HEK293 (cell line): Measurements from ENCODE around the gene RHBDL2.

ENCODE experiments used
- CTCF ChIA-PET: fragments of 350-600 bp; formaldehyde crosslinking; extraction: SDS; loops from one replicate; lab custom pipeline; 2021; ENCODE audit warnings: antibody characterized with exemption; lab: Yijun Ruan, JAX
- POLR2A ChIA-PET: fragments of 300-600 bp; formaldehyde crosslinking; extraction: SDS; loops from one replicate; lab custom pipeline; 2020; ENCODE audit warnings: antibody characterized with exemption, inconsistent platforms; lab: Yijun Ruan, JAX
- H3K27ac ChIP-seq: fragments of 200-500 bp; sonication (Bioruptor generic); 2 replicates; pipeline ENCODE4 v1.5.1; 2014; ENCODE audit warnings: low read depth, low read length, control low read depth, inconsistent platforms; ENCODE audit errors: extremely low read depth
- H3K36me3 ChIP-seq, 2 experiments: fragments of 200-500 bp in 1 of 2; sonication (Bioruptor generic) in 1 of 2; 1 replicate in 1 of 2; 2 replicates in 1 of 2; pipeline ENCODE4 v1.5.1; 2014 to 2017; ENCODE audit warnings: inconsistent platforms in 2 of 2, low read length in 2 of 2; ENCODE audit not compliant: control insufficient read depth in 2 of 2, insufficient read depth in 1 of 2
- H3K4me1 ChIP-seq: fragments of 200-500 bp; sonication (Bioruptor generic); 2 replicates; pipeline ENCODE4 v1.5.1; 2014; ENCODE audit warnings: mild to moderate bottlenecking, low read length, inconsistent platforms; ENCODE audit not compliant: control insufficient read depth, insufficient read depth
- H3K4me3 ChIP-seq: 2 replicates; pipeline ENCODE4 v1.5.1; 2011; ENCODE audit warnings: low read depth, mild to moderate bottlenecking, control low read depth, low read length, moderate library complexity
- H3K9me3 ChIP-seq: fragments of 200-500 bp; sonication (Bioruptor generic); 2 replicates; pipeline ENCODE4 v1.5.1; 2014; ENCODE audit warnings: low read depth, low read length, inconsistent platforms; ENCODE audit not compliant: control insufficient read depth, insufficient read depth
- EGR2 ChIP-seq: fragments of 450-650 bp; formaldehyde crosslinking; IDR thresholded peaks from 2 replicates; pipeline ENCODE4 v1.5.1; 2016; ENCODE audit warnings: low read depth, missing biosample characterization, missing genetic modification characterization
- TCF7L2 ChIP-seq: IDR thresholded peaks from 2 replicates; pipeline ENCODE4 v1.6.1; 2011; ENCODE audit warnings: low read depth, mild to moderate bottlenecking, inconsistent platforms, low read length, moderate library complexity, borderline replicate concordance
- TSHZ1 ChIP-seq: fragments of 450-650 bp; formaldehyde crosslinking; IDR thresholded peaks from 2 replicates; pipeline ENCODE4 v1.5.1; 2016; ENCODE audit warnings: missing biosample characterization, missing genetic modification characterization, borderline replicate concordance
- WT1 ChIP-seq: fragments of 450-650 bp; formaldehyde crosslinking; IDR thresholded peaks from 2 replicates; pipeline ENCODE4 v1.5.1; 2016; ENCODE audit warnings: missing biosample characterization, missing genetic modification characterization
- ZNF114 ChIP-seq: fragments of 450-650 bp; formaldehyde crosslinking; IDR thresholded peaks from 2 replicates; pipeline ENCODE4 v1.5.0; 2017; ENCODE audit warnings: missing biosample characterization, missing genetic modification characterization
- ZNF169 ChIP-seq: fragments of 450-650 bp; formaldehyde crosslinking; IDR thresholded peaks from 2 replicates; pipeline ENCODE4 v1.5.1; 2016; ENCODE audit warnings: missing biosample characterization, missing genetic modification characterization
- ZNF292 ChIP-seq: fragments of 450-650 bp; formaldehyde crosslinking; IDR thresholded peaks from 2 replicates; pipeline ENCODE4 v1.5.1; 2016; ENCODE audit warnings: low read depth, missing biosample characterization, missing genetic modification characterization, borderline replicate concordance
- ZNF423 ChIP-seq: fragments of 450-650 bp; formaldehyde crosslinking; IDR thresholded peaks from 2 replicates; pipeline ENCODE4 v1.5.1; 2016; ENCODE audit warnings: missing biosample characterization, missing genetic modification characterization
- ZNF501 ChIP-seq: fragments of 450-650 bp; formaldehyde crosslinking; IDR thresholded peaks from 2 replicates; pipeline ENCODE4 v1.5.1; 2016; ENCODE audit warnings: missing biosample characterization, missing genetic modification characterization
- ZNF518A ChIP-seq: fragments of 450-650 bp; formaldehyde crosslinking; conservative IDR thresholded peaks from 2 replicates; pipeline ENCODE4 v1.5.1; 2016; ENCODE audit warnings: low read depth, missing biosample characterization, missing genetic modification characterization
- ZNF529 ChIP-seq: fragments of 450-650 bp; formaldehyde crosslinking; IDR thresholded peaks from 2 replicates; pipeline ENCODE4 v1.5.1; 2017; ENCODE audit warnings: missing genetic modification characterization, missing biosample characterization; ENCODE audit not compliant: insufficient replicate concordance
- ZNF623 ChIP-seq: fragments of 450-650 bp; formaldehyde crosslinking; IDR thresholded peaks from 2 replicates; pipeline ENCODE4 v1.5.1; 2016; ENCODE audit warnings: missing biosample characterization, missing genetic modification characterization
- ZNF664 ChIP-seq: fragments of 450-650 bp; formaldehyde crosslinking; IDR thresholded peaks from 2 replicates; pipeline ENCODE4 v1.5.1; 2016; ENCODE audit warnings: missing biosample characterization, missing genetic modification characterization
- ZNF747 ChIP-seq: fragments of 450-650 bp; formaldehyde crosslinking; IDR thresholded peaks from 2 replicates; pipeline ENCODE4 v1.5.1; 2016; ENCODE audit warnings: missing biosample characterization, missing genetic modification characterization
- ZNF777 ChIP-seq: fragments of 450-650 bp; formaldehyde crosslinking; IDR thresholded peaks from 2 replicates; pipeline ENCODE4 v1.5.1; 2017; ENCODE audit warnings: missing biosample characterization, missing genetic modification characterization, borderline replicate concordance
- ZSCAN18 ChIP-seq: fragments of 450-650 bp; formaldehyde crosslinking; IDR thresholded peaks from 2 replicates; pipeline ENCODE4 v1.5.1; 2016; ENCODE audit warnings: missing biosample characterization, missing genetic modification characterization
- ZSCAN5A ChIP-seq: fragments of 450-650 bp; formaldehyde crosslinking; IDR thresholded peaks from 2 replicates; pipeline ENCODE4 v1.5.1; 2016; ENCODE audit warnings: missing biosample characterization, missing genetic modification characterization
- TF ChIP-seq, protein P1 (sequence below): fragments of 450-650 bp; formaldehyde crosslinking; IDR thresholded peaks from 2 replicates; pipeline ENCODE4 v1.5.1; 2016; ENCODE audit warnings: missing biosample characterization, missing genetic modification characterization
- TF ChIP-seq, protein P2 (sequence below): IDR thresholded peaks from 2 replicates; pipeline ENCODE4 v1.6.1; 2011; ENCODE audit warnings: mild to moderate bottlenecking, low read depth, low read length, borderline replicate concordance

Gene RHBDL2

DNA sequence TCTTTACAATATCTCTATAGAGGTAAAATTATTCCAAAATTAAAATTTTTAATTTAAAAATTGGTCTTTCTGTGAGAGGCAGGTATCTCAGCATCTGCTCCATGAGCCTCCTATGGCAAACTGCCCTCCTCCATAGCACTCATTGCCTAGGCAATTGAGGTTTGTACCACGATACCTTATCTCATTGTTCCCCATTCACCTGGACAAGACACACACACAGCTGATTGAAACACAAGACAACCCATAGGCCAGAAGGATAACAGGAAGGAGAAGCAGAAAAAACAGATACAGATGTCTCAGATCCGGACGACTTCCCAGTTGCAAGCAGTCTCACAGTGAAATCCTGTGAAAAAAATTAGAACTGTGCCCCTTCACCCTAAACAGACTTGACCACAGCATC, 24.3 kb downstream of the RHBDL2 start:
- no peaks in the 10 kb centered on the region for H3K36me3 ChIP-seq
- no peak for TF ChIP-seq ZNF747 (tag by site-specific recombination)
- no peak for TF ChIP-seq ZNF292 (tag by site-specific recombination)
- TF ChIP-seq WT1 (tag by site-specific recombination) = no peak
- TF ChIP-seq ZNF501 (tag by site-specific recombination) = no peak
- no peak for TF ChIP-seq ZNF169
- no peak for TF ChIP-seq ZSCAN5A (tag by site-specific recombination)
- no peak for TF ChIP-seq ZNF529 (tag by site-specific recombination)
- no peak for TF ChIP-seq ZNF423 (tag by site-specific recombination)
- no peak for TF ChIP-seq ZSCAN18 (tag by site-specific recombination)
- no peak for TF ChIP-seq ZNF664 (tag by site-specific recombination)
- no peaks in the 10 kb centered on the region for H3K4me1 ChIP-seq
- POLR2A ChIA-PET = interaction anchor here (0.7 kb wide), 1 partner anchor 48 kb away, joined by 4 read pairs; no protein-coding TSS in a partner anchor
- H3K9me3 ChIP-seq = no peaks in the 10 kb centered on the region
- CTCF ChIA-PET = no interaction called here
- no peak overlapping the region for H3K4me3 ChIP-seq
- no peak overlapping the region for H3K27ac ChIP-seq

DNA sequence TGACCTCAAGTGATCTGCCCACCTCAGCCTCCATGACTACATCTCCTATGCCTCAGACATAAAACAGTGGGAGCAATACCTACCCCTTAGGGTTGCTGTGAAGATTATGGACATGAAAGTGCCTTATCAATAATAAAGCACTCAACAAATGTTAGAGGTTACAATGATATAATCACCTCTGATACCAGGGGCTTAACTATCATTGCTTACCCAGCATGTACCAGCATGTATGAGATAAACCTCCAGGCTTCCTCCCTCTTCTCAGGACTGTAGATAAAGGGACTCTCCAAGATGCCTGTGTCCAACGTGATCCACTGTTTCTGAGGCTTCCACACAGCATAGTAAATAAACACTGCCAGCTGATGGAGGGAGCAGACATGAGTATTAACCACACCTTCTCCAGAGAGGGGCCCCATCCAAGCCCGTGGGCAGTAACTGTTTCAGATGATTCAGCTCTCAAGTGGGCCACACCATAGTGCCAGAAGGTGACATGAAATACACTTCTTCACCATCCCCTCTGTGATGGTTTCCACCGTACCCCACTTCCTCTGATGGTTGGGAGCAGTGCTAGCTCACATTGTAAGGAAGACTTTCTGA, 26.2 kb downstream of the RHBDL2 start:
- H3K27ac ChIP-seq = no peak overlapping the region
- ChIA-PET POLR2A (no interaction called here), CTCF (interaction anchor here (0.9 kb wide), 1 partner anchor 764 kb away, joined by 3 read pairs; no protein-coding TSS in a partner anchor)
- TF ChIP-seq TCF7L2 (peak; percentile 79; the same call in 1 of the 2 replicates), ZNF747 (tag by site-specific recombination) (no peak), EGR2 (tag by site-specific recombination) (0 out of 2 replicates have a peak, but pooled peaks have one; percentile 8), ZNF114 (tag by site-specific recombination) (no peak), TSHZ1 (tag by site-specific recombination) (no peak), ZNF623 (tag by site-specific recombination) (no peak), ZNF518A (tag by site-specific recombination) (no peak), ZNF777 (tag by site-specific recombination) (no peak)
- TF ChIP-seq, protein P1, sequence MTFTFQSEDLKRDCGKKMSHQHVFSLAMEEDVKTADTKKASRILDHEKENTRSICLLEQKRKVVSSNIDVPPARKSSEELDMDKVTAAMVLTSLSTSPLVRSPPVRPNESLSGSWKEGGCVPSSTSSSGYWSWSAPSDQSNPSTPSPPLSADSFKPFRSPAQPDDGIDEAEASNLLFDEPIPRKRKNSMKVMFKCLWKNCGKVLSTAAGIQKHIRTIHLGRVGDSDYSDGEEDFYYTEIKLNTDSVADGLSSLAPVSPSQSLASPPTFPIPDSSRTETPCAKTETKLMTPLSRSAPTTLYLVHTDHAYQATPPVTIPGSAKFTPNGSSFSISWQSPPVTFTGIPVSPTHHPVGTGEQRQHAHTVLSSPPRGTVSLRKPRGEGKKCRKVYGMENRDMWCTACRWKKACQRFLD (tag by site-specific recombination) = no peak
- TF ChIP-seq, protein P2, sequence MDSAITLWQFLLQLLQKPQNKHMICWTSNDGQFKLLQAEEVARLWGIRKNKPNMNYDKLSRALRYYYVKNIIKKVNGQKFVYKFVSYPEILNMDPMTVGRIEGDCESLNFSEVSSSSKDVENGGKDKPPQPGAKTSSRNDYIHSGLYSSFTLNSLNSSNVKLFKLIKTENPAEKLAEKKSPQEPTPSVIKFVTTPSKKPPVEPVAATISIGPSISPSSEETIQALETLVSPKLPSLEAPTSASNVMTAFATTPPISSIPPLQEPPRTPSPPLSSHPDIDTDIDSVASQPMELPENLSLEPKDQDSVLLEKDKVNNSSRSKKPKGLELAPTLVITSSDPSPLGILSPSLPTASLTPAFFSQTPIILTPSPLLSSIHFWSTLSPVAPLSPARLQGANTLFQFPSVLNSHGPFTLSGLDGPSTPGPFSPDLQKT = no peak

More for the DNA sequence above, 26.2 kb downstream of the RHBDL2 start:
- H3K9me3 ChIP-seq = no peaks in the 10 kb centered on the region
- no peak overlapping the region for H3K4me3 ChIP-seq
- no peaks in the 10 kb centered on the region for H3K4me1 ChIP-seq
- H3K36me3 ChIP-seq = no peaks in the 10 kb centered on the region
